GM12864 (cell line): ENCODE results near the gene RNF20.
"Not testable (repeated sequence)": the region's sequence is repeated elsewhere in the genome, so short reads cannot be mapped to it uniquely, and the experiment has no call there.

Source experiments
- DNase-seq: peaks from one replicate; pipeline ENCODE4 v3.0.0-alpha.2; 2011; ENCODE audit warnings: low read depth
- H3K4me3 ChIP-seq: 2 replicates; pipeline ENCODE4 v1.5.1; 2011; ENCODE audit warnings: mild to moderate bottlenecking, low read depth, low read length, control low read depth
- TF ChIP-seq, protein P1 (sequence below): IDR thresholded peaks from 2 replicates; pipeline ENCODE4 v1.5.1; 2011; ENCODE audit warnings: low read depth, mild to moderate bottlenecking, moderate library complexity, low read length, control low read depth, inconsistent platforms; ENCODE audit errors: missing control alignments

Gene RNF20

DNA sequence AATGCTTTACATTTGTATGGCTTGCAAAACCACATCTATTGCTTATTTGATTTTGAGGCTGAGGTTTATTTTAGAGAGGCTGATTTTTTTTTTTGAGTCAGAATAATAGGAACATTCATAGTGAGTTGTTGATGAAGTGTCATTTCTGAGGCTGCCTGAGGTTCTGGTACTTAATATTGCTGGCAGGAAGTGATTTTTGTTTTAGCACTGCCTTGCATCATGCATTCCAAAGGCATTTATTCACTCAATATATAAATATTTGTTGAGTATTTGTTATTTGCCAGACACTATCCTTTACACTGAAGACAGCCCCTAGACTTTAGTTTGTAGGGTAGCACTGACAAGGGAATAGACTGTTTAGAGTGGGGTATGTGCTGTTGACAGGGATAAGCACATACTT lies 2.7 kb downstream of the RNF20 start:
- no peak overlapping the region for H3K4me3 ChIP-seq
- DNase-seq = no peak
- TF ChIP-seq, protein P1, sequence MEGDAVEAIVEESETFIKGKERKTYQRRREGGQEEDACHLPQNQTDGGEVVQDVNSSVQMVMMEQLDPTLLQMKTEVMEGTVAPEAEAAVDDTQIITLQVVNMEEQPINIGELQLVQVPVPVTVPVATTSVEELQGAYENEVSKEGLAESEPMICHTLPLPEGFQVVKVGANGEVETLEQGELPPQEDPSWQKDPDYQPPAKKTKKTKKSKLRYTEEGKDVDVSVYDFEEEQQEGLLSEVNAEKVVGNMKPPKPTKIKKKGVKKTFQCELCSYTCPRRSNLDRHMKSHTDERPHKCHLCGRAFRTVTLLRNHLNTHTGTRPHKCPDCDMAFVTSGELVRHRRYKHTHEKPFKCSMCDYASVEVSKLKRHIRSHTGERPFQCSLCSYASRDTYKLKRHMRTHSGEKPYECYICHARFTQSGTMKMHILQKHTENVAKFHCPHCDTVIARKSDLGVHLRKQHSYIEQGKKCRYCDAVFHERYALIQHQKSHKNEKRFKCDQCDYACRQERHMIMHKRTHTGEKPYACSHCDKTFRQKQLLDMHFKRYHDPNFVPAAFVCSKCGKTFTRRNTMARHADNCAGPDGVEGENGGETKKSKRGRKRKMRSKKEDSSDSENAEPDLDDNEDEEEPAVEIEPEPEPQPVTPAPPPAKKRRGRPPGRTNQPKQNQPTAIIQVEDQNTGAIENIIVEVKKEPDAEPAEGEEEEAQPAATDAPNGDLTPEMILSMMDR = no peak

DNA sequence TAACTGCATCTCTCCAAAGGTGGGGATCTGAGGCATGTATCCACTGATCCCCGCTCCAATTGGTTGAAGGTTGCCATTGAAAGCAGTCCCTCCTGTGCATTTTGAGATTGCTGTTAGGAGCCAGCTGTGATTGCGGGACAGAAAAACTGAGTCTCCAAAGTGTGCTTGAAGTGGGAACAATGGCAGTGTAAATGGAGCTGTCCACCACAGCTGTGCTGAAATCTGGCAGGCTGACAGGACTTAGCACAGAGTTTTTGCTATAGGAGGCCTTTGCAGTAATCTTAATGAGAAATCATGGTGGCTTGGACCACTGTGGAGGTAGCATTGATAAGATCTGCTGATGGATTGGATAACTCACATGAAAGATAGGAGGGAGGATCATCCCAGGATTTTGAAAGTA lies 3.3 kb downstream of the RNF20 start:
- TF ChIP-seq, protein P1 = no peak
- H3K4me3 ChIP-seq = no peak overlapping the region
- no peak for DNase-seq

DNA sequence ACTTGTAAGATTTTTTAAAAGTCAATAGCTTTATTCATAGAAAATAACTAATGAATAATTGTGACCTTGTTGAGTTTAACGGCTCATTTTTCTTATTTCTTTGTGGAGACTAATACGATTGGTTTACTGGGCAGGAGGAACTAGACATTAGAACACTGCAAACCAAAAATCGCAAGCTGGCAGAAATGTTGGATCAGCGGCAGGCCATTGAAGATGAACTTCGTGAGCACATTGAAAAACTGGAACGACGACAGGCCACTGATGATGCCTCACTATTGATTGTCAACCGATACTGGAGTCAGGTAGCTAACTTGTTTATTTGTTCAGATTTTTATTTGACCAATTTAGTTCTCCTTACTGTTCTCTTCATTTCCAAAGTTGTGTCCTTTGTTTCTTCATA lies 6.4 kb downstream of the RNF20 start:
- DNase-seq = no peak
- TF ChIP-seq, protein P1 = no peak
- H3K4me3 ChIP-seq = no peak overlapping the region

DNA sequence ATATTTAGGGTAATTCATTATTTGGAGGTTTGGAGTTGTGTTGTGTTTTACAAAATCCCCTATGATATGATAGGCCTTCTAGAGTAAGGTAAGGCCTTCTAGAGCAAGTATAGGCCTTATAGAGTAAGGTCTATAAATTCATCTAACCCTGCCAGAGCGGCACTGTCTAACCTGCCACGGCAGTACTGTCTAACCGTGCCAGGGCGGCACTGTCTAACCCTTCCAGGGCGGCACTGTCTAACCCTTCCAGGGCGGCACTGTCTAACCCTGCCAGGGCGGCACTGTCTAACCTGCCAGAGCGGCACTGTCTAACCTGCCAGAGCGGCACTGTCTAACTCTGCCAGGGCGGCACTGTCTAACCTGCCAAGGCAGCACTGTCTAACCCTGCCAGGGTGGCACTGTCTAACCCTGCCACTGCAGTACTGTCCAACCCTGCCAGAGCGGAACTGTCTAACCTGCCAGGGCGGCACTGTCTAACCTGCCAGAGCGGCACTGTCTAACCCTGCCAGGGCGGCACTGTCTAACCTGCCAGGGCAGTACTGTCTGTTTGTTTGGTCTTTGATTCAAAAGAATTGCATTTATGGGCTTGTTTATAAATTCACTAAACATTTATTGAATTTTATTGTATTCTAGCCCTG lies 9.6 kb downstream of the RNF20 start:
- no peak for DNase-seq
- TF ChIP-seq, protein P1 = no peak

DNA sequence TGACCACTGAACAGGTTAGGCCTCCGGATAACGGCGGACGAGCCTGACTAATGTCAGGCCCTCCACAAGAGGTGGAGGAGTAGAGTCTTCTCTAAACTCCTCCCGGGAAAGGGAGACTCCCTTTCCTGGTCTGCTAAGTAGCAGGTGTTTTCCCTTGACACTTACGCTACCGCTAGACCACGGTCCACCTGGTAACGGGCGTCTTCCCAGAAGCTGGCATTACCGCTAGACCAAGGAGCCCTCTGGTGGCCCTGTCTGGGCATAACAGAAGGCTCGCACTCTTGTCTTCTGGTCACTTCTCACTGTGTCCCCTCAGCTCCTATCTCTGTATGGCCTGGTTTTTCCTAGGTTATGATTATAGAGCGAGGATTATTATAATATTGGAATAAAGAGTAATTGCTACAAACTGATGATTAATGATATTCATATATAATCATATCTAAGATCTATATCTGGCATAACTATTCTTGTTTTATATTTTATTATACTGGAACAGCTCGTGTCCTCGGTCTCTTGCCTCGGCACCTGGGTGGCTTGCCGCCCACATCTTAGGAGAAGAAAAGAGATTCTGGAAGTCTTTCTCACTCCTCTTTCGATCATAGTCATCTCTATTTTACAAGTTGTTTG lies 15.9 kb downstream of the RNF20 start:
- H3K4me3 ChIP-seq, DNase-seq: not testable (repeated sequence)

More for the DNA sequence above, 9.6 kb downstream of the RNF20 start:
- no peak overlapping the region for H3K4me3 ChIP-seq

DNA sequence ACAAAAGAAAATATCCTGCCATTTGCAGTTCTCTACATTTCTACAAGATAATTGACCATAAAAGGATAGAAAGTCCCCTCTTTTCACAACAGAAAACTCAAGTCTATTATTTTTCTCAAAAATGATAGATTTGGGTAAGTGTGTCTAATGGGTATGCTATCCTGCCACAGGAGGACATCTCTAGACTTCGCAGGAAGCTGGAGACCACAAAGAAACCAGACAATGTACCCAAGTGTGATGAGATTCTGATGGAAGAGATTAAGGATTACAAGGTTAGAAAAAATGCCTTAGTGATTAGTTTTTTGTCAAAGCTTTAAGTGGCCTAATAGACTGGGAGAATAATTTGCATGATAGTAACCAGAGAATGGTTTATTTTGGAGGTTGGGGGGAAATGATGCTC lies 28.1 kb downstream of the RNF20 start:
- no peak overlapping the region for H3K4me3 ChIP-seq
- TF ChIP-seq, protein P1 = no peak
- DNase-seq = no peak

DNA sequence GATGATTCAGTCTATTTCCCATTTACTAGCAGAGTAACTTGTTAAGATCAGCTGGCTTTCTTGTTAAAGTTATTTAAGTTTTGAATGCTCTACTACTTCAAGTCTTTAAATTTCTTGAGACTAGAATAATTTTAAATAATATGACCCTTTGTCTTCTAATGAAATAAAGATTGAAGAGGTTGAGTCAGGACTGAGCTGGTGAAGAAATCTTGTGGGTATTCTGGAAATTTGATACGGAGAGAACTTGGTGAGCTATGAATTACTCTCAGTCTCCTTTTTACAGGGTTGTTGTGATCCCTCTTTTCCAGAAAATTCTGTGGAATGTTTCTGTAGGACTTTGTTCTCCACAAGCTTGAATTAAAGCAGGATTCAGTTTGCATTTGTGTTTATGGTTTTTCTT lies 29.3 kb downstream of the RNF20 start:
- H3K4me3 ChIP-seq = no peak overlapping the region
- no peak for DNase-seq
- TF ChIP-seq, protein P1 = no peak
